Activated naive CD8-positive, alpha-beta T cell treated with anti-CD3 and anti-CD28 coated beads, Interleukin-2, amount 50 U/mL, for 16 hours (primary cell): ENCODE data around the gene USP26.
"Not testable (repeated sequence)": the region's sequence is repeated elsewhere in the genome, so short reads cannot be mapped to it uniquely, and the experiment has no call there.

Source experiments
- DNase-seq: peaks from one replicate; pipeline ENCODE4 v3.0.0-alpha.2; 2020; ENCODE audit warnings: low read depth, low spot score

Gene USP26

DNA sequence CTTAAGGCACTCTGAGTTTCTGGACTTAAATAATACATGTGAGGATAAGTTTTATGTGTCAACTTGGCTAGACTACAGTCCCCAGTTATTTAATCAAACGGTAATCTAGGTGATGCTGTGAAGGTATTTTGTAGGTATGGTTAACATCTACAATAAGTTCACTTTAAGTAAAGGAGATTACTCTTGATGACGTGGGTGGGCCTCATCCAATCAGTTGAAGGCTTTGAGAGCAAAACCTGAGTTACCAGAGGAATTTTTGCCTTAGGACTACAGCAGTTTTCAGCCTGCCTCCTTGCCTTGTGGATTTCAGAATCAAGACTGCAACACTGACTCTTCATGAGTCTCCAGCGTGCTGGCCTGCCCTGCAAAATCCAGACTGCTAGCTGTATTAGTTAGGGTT is 78.7 kb downstream of the USP26 start:
- DNase-seq: no peak

DNA sequence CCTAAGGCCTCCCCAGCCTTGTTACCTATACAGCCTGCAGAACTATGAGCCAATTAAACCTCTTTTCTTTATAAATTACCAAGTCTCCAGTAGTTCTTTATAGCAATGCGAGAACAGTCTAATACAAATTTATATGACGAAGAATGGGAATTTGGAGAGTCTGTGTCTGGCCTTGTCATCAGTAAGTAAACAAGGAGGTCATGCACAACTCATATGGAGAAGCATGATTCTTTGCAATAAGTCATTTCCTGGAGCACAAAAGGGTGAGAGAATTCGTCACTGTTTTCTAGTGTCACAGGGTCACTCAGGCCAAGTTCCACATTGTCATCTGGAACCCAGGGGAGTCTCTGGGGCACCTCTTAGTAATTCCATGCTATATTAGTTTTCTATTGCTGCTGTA is 89.5 kb downstream of the USP26 start:
- no peak for DNase-seq

DNA sequence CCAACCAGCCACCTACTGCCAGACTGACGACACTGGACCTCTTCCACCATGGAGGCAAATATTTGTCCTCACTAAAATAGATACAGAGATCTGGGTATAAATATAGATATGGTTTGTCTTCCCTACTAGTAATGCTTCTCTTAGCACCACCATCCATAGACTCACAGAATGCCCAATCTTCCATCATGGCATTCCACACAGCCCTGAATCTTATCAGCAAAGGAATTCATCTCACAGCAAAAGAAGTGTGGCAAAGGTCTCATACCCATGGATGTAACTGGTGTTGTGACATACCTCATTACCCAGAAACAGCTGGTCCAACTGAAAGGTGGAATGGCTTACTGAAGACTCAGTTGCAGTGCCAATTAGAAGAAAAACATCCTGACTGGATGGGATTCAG is 91.3 kb downstream of the USP26 start:
- no peak for DNase-seq

DNA sequence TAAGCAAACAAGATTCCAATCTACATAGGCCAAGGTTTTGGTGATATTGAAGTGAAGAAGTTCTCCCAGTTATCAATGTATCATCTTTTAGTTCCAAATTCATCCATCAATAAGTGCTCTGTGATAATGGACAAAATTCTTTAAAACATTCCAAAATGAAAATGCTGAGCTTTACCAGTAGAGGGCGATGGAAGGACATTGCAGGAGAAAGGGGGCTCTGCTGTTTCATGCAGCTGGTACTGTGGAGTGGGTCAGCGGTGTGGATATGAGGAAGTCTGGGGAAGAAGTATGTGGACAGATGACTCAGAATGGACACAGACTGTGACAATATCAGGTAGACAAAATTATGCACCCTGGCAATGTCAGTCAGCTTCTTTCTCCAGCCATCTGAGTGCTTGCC is 91.9 kb downstream of the USP26 start:
- DNase-seq: no peak

DNA sequence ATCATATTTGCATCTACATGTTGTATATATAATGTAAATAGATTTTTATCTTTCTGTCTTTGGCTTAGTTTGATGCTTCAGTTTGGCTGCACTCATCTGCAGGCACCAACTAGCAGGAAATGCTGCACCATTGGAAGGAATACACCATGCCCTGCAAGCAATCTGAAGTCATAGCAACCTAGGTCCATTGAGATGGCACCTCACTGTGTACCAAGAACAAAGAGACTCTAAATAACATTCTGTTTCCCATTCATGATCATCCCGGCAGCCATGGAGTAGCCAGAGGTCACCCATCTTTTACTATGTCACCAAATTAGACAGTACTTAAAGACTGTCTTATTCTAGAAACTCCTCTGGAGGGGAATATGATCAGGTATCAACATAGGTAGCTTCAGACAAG is 97.7 kb downstream of the USP26 start:
- no peak for DNase-seq

DNA sequence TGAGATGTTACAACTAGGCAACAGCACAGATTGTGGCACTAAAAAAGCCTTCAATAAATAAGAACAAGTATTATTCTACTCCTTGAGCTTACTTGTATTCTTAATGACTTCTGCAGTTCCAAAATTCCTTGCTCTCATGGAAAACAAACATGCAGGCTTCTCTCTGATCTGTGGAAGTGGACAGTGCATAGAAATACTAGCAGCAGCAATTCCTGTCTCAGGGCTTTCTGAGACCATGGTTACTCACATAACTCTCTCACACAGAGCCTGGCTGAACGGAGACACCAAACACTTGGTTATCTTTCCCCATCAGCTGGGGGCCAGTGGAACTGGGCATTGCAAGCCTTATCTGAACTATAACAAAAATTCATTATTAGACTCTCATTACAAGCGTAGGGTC is 106.1 kb downstream of the USP26 start:
- DNase-seq: no peak

DNA sequence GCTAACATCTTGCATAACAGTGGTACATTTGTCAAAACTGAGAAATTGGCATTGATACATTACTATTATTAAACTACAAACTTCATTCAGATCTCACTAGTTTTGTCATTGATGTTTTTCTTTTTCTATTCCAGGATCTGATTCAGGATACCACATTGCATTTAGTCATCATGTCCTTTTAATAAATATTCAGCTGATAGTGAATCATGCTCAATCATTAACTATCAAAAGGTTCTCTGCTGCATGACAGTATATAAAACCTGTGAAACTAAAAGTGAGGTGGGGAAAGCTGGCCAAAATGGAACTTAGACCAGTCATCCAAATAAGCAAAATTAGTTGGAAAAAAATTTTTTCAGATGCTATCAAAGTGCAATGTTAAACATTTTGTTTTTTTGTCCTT is 110.4 kb downstream of the USP26 start:
- DNase-seq: no peak

DNA sequence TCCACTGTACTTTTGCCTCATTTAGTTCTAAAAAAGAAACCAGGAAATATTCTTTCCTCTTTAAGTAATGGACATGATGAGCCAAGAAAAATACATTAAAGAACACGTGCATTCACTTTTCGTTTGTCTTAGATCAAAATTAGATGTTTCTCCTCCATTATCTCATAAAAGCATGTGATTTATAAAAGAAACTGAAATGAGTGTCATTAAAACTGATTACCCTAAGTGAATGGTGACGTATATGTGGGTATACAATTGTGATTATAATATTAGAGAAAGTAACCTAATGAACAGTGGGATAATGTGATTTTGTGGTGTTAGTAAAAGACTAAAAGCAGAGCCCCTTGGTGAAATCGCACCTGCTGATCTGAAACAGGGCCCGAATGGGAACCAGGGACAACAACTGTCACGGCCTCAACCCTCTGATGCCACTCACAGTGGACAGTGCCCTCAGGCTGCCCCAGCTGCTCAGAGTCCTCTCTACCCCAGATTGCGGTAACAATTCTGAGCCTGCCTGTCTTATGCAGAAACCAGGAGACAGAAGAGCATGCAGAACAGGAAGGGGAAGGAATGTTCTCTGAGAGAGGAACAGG is 112.8 kb downstream of the USP26 start:
- no peak for DNase-seq

DNA sequence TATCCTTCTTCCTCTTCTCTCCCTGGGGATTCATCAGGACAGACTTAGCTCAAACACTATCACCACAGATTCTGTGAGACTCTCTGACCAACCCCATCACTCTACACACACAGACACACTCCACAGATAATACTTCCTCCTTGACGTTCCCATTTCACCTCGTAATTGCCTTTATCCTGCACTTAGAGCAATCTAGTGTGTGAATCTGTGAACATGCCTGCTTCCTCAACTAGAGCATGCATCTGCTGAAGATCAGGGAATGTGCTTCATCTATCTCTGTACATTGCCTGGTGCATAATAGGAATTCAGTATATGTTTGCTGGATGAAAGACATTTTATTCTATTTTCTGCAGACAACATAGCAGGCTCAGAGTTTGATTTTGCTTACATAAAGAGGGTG is 113.4 kb downstream of the USP26 start:
- DNase-seq: no peak

DNA sequence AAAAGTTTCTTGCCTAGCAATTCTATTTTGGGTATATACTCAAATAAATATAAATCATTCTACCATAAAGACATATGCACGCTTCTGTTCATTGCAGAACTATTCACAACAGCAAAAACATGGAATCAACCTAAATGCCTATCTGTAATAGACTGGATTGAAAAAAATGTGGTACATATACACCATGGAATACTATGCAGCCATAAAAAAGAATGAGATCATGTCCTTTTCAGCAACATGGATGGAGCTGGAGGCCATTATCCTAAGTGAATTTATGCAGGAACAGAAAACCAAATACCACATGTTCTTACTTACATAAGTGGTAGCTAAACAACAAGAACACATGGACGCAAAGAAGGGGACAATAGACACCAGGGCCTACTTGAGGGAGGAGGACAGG is 116.9 kb downstream of the USP26 start:
- not testable (repeated sequence) for DNase-seq
